Astrocyte (in vitro differentiated cells and primary cell): ENCODE measurements around the gene ARHGEF5. TPM values are rescaled to one million over a fixed set of nuclear protein-coding genes. Genes with fewer than 3 reads are reported as not detected.
"Not testable (repeated sequence)": the region's sequence is repeated elsewhere in the genome, so short reads cannot be mapped to it uniquely, and the experiment has no call there.

ENCODE experiments used
- DNase-seq: peaks from one replicate; pipeline ENCODE4 v3.0.0-alpha.2; 2010; ENCODE audit warnings: low read depth
- FAIRE-seq: peaks from 2 replicates; lab custom pipeline; 2011; peaks lifted over from hg19 to GRCh38; lab: Jason Lieb, UNC
- H2AFZ ChIP-seq: 2 replicates; pipeline ENCODE4 v1.6.0; 2012; ENCODE audit warnings: low read depth, low read length, inconsistent platforms
- H3K27ac ChIP-seq: 2 replicates; pipeline ENCODE4 v1.5.1; 2011; ENCODE audit warnings: low read depth, low read length, inconsistent platforms
- H3K27me3 ChIP-seq: 2 replicates; pipeline ENCODE4 v1.6.0; 2011; ENCODE audit warnings: low read length, inconsistent platforms; ENCODE audit not compliant: insufficient read depth
- H3K36me3 ChIP-seq: 2 replicates; pipeline ENCODE4 v1.5.1; 2011; ENCODE audit warnings: low read length, inconsistent platforms; ENCODE audit not compliant: insufficient read depth
- H3K4me1 ChIP-seq: 2 replicates; pipeline ENCODE4 v1.5.1; 2011; ENCODE audit warnings: low read length, inconsistent platforms; ENCODE audit not compliant: insufficient read depth
- H3K4me2 ChIP-seq: 2 replicates; pipeline ENCODE4 v1.6.0; 2012; ENCODE audit warnings: low read length, inconsistent platforms
- H3K4me3 ChIP-seq: 2 replicates; pipeline ENCODE4 v1.5.1; 2011; ENCODE audit warnings: low read depth, mild to moderate bottlenecking, low read length, inconsistent platforms; ENCODE audit not compliant: insufficient read depth
- H3K79me2 ChIP-seq: 2 replicates; pipeline ENCODE4 v1.6.0; 2012; ENCODE audit warnings: mild to moderate bottlenecking, low read length, inconsistent platforms; ENCODE audit not compliant: insufficient read depth
- H3K9ac ChIP-seq: 2 replicates; pipeline ENCODE4 v1.6.0; 2012; ENCODE audit warnings: mild to moderate bottlenecking, low read length, inconsistent platforms
- H3K9me3 ChIP-seq: 2 replicates; pipeline ENCODE4 v1.5.1; 2012; ENCODE audit warnings: low read depth, mild to moderate bottlenecking, low read length, inconsistent platforms; ENCODE audit not compliant: insufficient read depth
- H4K20me1 ChIP-seq: 2 replicates; pipeline ENCODE4 v1.6.0; 2012; ENCODE audit warnings: low read length, inconsistent platforms; ENCODE audit not compliant: insufficient read depth
- H3K27ac Mint-ChIP-seq: one replicate; pipeline ENCODE4 v1.8.0; 2021; ENCODE audit warnings: mild to moderate bottlenecking, mixed read lengths; ENCODE audit not compliant: unreplicated experiment
- H3K27me3 Mint-ChIP-seq: one replicate; pipeline ENCODE4 v1.8.0; 2021; ENCODE audit warnings: low read depth, mixed read lengths; ENCODE audit not compliant: unreplicated experiment
- H3K36me3 Mint-ChIP-seq: one replicate; pipeline ENCODE4 v1.8.0; 2021; ENCODE audit warnings: low read depth, mixed read lengths; ENCODE audit not compliant: unreplicated experiment
- H3K4me1 Mint-ChIP-seq: one replicate; pipeline ENCODE4 v1.8.0; 2021; ENCODE audit warnings: low read depth, mixed read lengths; ENCODE audit not compliant: unreplicated experiment
- H3K4me3 Mint-ChIP-seq: one replicate; pipeline ENCODE4 v1.8.0; 2021; ENCODE audit warnings: mild to moderate bottlenecking, moderate library complexity, mixed read lengths; ENCODE audit not compliant: unreplicated experiment
- H3K9me3 Mint-ChIP-seq: one replicate; pipeline ENCODE4 v1.8.0; 2021; ENCODE audit warnings: mild to moderate bottlenecking, mixed read lengths; ENCODE audit not compliant: unreplicated experiment
- total RNA-seq: library from RNA; stranded (reverse); gene quantifications from 2 replicates; pipeline ENCODE4 v1.2.1, GENCODE V29; 2021

Gene ARHGEF5
- total RNA-seq, 1 donor from 2014 or later = 9.3 TPM

DNA sequence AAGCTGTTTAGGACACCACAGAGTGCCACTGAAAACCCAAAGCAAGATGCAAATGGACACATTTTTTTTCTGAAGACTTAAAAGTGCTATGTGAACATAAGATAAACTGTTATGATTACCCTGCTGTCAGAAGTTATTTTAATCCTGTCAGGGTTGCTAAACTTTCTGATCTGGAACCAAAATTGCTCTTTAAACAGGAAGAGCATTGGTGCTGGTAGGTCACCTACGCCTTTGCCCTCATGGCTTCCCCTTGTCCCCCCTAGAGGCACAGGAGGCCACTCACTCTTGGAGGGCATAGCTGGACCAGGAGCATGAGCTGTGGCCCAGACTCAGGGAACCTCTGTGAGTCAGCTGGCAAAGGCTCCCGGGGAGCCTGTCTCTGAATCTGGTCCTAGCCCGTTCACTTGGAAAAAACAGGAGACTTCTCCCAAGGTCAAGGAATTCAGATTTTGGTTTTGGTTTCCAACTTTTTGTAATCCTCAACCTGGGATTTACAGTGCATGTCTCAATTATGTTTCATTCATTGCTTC lies 33.5 kb upstream of the ARHGEF5 start:
- not testable (repeated sequence) for H3K4me2 ChIP-seq, H3K4me3 ChIP-seq, H3K27me3 ChIP-seq, H3K9me3 ChIP-seq, H4K20me1 ChIP-seq, DNase-seq, H3K36me3 ChIP-seq, H3K36me3 Mint-ChIP-seq, H3K4me1 ChIP-seq, H3K9me3 Mint-ChIP-seq, H3K9ac ChIP-seq, H3K27ac ChIP-seq, FAIRE-seq, H3K4me3 Mint-ChIP-seq, H3K27me3 Mint-ChIP-seq, H3K4me1 Mint-ChIP-seq, H3K79me2 ChIP-seq, H2AFZ ChIP-seq, H3K27ac Mint-ChIP-seq

GRCh38 chr7:144323359-144323758 lies 31.8 kb upstream of the ARHGEF5 start:
- H3K9ac ChIP-seq, H3K4me1 Mint-ChIP-seq, DNase-seq, H4K20me1 ChIP-seq, H3K36me3 Mint-ChIP-seq, H3K27me3 Mint-ChIP-seq, H3K27me3 ChIP-seq, H3K9me3 Mint-ChIP-seq, FAIRE-seq, H3K27ac Mint-ChIP-seq, H3K27ac ChIP-seq, H3K9me3 ChIP-seq, H3K4me2 ChIP-seq, H3K36me3 ChIP-seq, H3K4me3 Mint-ChIP-seq, H3K4me1 ChIP-seq, H3K79me2 ChIP-seq, H2AFZ ChIP-seq, H3K4me3 ChIP-seq: not testable (repeated sequence)

DNA sequence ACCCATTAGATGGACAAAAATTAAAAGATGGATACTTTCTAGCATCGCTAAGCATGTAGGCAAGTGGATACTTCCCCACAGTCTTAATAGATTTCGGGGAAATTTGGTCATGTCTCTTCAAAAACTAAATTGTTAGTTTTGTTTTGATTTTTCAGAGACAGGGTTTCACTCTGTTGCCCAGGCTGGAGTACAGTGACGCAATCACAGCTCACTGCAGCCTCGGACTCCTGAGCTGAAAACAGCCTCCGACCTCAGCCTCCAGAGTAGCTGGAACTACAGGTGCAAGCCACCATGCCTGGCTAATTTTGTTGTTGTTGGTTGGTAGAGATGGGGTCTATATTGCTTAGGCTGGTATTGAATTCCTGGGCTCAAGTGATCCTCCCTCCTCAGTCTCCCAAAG lies 29.3 kb upstream of the ARHGEF5 start:
- H3K4me3 ChIP-seq, DNase-seq, H3K36me3 ChIP-seq, H3K4me1 ChIP-seq, H3K4me2 ChIP-seq, H3K36me3 Mint-ChIP-seq, H3K9ac ChIP-seq, H3K9me3 Mint-ChIP-seq, H3K9me3 ChIP-seq, H3K4me3 Mint-ChIP-seq, H3K27me3 Mint-ChIP-seq, H3K27ac Mint-ChIP-seq, H3K27me3 ChIP-seq, H3K4me1 Mint-ChIP-seq, H3K79me2 ChIP-seq, H2AFZ ChIP-seq, FAIRE-seq, H3K27ac ChIP-seq, H4K20me1 ChIP-seq: not testable (repeated sequence)

GRCh38 chr7:144330044-144330443 lies 25.2 kb upstream of the ARHGEF5 start:
- not testable (repeated sequence) for H3K9ac ChIP-seq, H3K4me2 ChIP-seq, H3K4me1 ChIP-seq, H3K36me3 ChIP-seq, H3K27me3 Mint-ChIP-seq, FAIRE-seq, H3K9me3 Mint-ChIP-seq, DNase-seq, H3K27ac ChIP-seq, H3K27me3 ChIP-seq, H3K79me2 ChIP-seq, H3K27ac Mint-ChIP-seq, H2AFZ ChIP-seq, H3K9me3 ChIP-seq, H3K4me3 ChIP-seq, H3K4me3 Mint-ChIP-seq, H4K20me1 ChIP-seq, H3K4me1 Mint-ChIP-seq, H3K36me3 Mint-ChIP-seq

DNA sequence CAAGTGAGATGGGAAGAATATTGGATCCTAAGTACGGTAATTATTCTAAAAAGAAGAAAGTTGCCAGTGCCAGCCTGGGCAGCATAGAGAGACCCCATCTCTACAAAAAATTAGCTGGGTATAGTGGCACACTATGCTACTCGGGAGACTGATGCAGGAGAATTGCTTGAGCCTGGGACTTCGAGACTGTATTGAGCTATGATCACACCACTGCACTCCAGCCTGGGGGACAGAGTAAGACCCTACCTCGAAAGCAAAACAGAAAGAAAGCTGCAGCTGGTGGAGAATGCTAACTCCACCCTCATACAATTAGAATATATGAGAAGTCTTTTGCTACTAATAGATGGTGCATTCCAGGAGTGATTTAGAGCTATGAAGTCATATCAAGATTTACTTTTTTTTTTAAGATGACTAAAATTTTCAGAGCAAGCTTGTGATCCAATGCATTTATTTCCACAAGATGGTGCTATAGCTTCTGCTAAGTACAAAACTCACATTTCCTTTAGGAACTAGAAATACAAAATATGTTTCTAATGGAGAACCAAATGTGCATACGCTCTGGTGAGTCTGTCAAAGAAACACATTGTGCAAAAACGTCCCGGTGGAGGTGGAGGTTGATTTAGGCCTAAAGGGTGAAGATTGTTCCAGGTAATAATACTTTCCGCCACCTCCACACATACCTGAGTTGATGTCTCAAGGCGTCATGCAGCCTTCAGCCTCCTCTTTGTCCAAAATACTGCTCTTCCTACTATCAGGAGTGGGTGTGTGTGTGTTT lies 23.8 kb upstream of the ARHGEF5 start:
- not testable (repeated sequence) for FAIRE-seq, H3K4me3 Mint-ChIP-seq, H3K9me3 ChIP-seq, H3K27me3 ChIP-seq, DNase-seq, H3K9me3 Mint-ChIP-seq, H2AFZ ChIP-seq, H3K27me3 Mint-ChIP-seq, H3K36me3 ChIP-seq, H3K27ac ChIP-seq, H3K9ac ChIP-seq, H3K79me2 ChIP-seq, H3K4me1 ChIP-seq, H3K4me3 ChIP-seq, H4K20me1 ChIP-seq, H3K36me3 Mint-ChIP-seq, H3K4me1 Mint-ChIP-seq, H3K4me2 ChIP-seq, H3K27ac Mint-ChIP-seq

DNA sequence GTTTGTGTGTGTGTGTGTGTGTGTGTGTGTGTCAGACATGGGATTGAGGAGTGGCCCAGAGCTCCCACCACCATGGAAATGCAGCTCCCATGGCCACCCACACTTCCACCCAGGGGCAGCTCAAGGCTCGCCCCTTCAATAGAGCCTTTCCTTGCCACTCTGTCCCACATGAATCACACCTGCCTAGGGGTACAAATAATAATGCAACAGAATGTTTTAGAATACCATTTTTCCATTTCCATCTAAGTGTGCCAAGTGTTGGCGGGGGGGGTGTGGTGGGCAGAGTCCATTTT lies 23.3 kb upstream of the ARHGEF5 start:
- not testable (repeated sequence) for H3K79me2 ChIP-seq, H3K27ac Mint-ChIP-seq, DNase-seq, H3K27me3 ChIP-seq, H3K4me2 ChIP-seq, H3K36me3 ChIP-seq, FAIRE-seq, H3K4me3 ChIP-seq, H3K27me3 Mint-ChIP-seq, H3K27ac ChIP-seq, H3K36me3 Mint-ChIP-seq, H3K9me3 ChIP-seq, H3K9ac ChIP-seq, H3K4me3 Mint-ChIP-seq, H4K20me1 ChIP-seq, H2AFZ ChIP-seq, H3K9me3 Mint-ChIP-seq, H3K4me1 Mint-ChIP-seq, H3K4me1 ChIP-seq
